GM12878 (cell line): ENCODE measurements around the gene CYSRT1. TPM values are rescaled to one million over a fixed set of nuclear protein-coding genes. Genes with fewer than 3 reads are reported as not detected.

Source experiments
- ASH2L ChIP-seq: fragments of 300-600, 200-600 bp; sonication (generic); IDR thresholded peaks from 2 replicates; pipeline ENCODE4 v1.6.1; 2017; ENCODE audit warnings: low read depth, mild to moderate bottlenecking, borderline replicate concordance
- ATF7 ChIP-seq: fragments of 450-650 bp; IDR thresholded peaks from 2 replicates; pipeline ENCODE4 v1.6.1; 2016; ENCODE audit warnings: low read depth, mild to moderate bottlenecking
- BACH1 ChIP-seq: fragments of 450-650 bp; IDR thresholded peaks from 2 replicates; pipeline ENCODE4 v1.6.1; 2017; ENCODE audit warnings: mild to moderate bottlenecking, borderline replicate concordance
- BCLAF1 ChIP-seq: fragments of 450-650 bp; IDR thresholded peaks from 2 replicates; pipeline ENCODE4 v1.6.1; 2017; ENCODE audit warnings: antibody characterized with exemption, mild to moderate bottlenecking, moderate library complexity
- CBFB ChIP-seq: IDR thresholded peaks from 2 replicates; pipeline ENCODE4 v1.6.1; 2016; ENCODE audit warnings: antibody characterized with exemption, low read depth
- CBX3 ChIP-seq: fragments of 200-600 bp; sonication (generic); IDR thresholded peaks from 2 replicates; pipeline ENCODE4 v1.6.1; 2016; ENCODE audit warnings: low read depth, borderline replicate concordance
- GABPA ChIP-seq: IDR thresholded peaks from 2 replicates; pipeline ENCODE4 v1.6.1; 2014; ENCODE audit warnings: antibody characterized with exemption, low read depth, mild to moderate bottlenecking, inconsistent platforms
- GATAD2B ChIP-seq: fragments of 450-650 bp; conservative IDR thresholded peaks from 2 replicates; pipeline ENCODE4 v1.6.1; 2017; ENCODE audit warnings: low read depth, mild to moderate bottlenecking, moderate library complexity
- JUND ChIP-seq: IDR thresholded peaks from 2 replicates; pipeline ENCODE4 v1.6.1; 2012; ENCODE audit warnings: low read depth, mild to moderate bottlenecking, low read length, improper control_type of control experiment, moderate library complexity
- KLF5 ChIP-seq: fragments of 450-650 bp; IDR thresholded peaks from 2 replicates; pipeline ENCODE4 v1.6.1; 2014; ENCODE audit warnings: mild to moderate bottlenecking; ENCODE audit not compliant: partially characterized antibody
- LARP7 ChIP-seq: fragments of 450-650 bp; IDR thresholded peaks from 2 replicates; pipeline ENCODE4 v1.6.1; 2017; ENCODE audit warnings: mild to moderate bottlenecking
- MEF2A ChIP-seq: IDR thresholded peaks from 2 replicates; pipeline ENCODE4 v1.6.1; 2011; ENCODE audit warnings: low read depth, mild to moderate bottlenecking, low read length, moderate library complexity; ENCODE audit not compliant: insufficient read depth
- MTA2 ChIP-seq: fragments of 450-650 bp; IDR thresholded peaks from 2 replicates; pipeline ENCODE4 v1.6.1; 2016; ENCODE audit warnings: low read depth, mild to moderate bottlenecking, moderate library complexity
- MYB ChIP-seq: fragments of 150-350 bp; IDR thresholded peaks from 2 replicates; pipeline ENCODE4 v1.6.1; 2014; ENCODE audit warnings: mild to moderate bottlenecking, low read depth, low read length, borderline replicate concordance
- NR2F1 ChIP-seq: fragments of 450-650 bp; conservative IDR thresholded peaks from 2 replicates; pipeline ENCODE4 v1.6.1; 2017; ENCODE audit warnings: mild to moderate bottlenecking
- RCOR1 ChIP-seq: conservative IDR thresholded peaks from 2 replicates; pipeline ENCODE4 v1.6.1; 2012; ENCODE audit warnings: low read depth, low read length, improper control_type of control experiment
- RELA ChIP-seq: fragments of 450-650 bp; IDR thresholded peaks from 2 replicates; pipeline ENCODE4 v1.8.0; 2014; ENCODE audit warnings: borderline replicate concordance; ENCODE audit not compliant: partially characterized antibody
- SRF ChIP-seq, 2 experiments: IDR thresholded peaks; 2 replicates each; pipeline ENCODE4 v1.6.1; 2011; ENCODE audit warnings: low read depth in 2 of 2, low read length in 2 of 2, mild to moderate bottlenecking in 1 of 2, moderate library complexity in 1 of 2
- TAF1 ChIP-seq: IDR thresholded peaks from 2 replicates; pipeline ENCODE4 v1.6.1; 2011; ENCODE audit warnings: mild to moderate bottlenecking, low read depth, low read length, borderline replicate concordance
- ZNF384 ChIP-seq: IDR thresholded peaks from 2 replicates; pipeline ENCODE4 v1.6.1; 2012; ENCODE audit warnings: low read depth, mild to moderate bottlenecking, low read length, improper control_type of control experiment, borderline replicate concordance
- polyA plus RNA-seq, 11 experiments: library from polyadenylated mRNA; depleted of rRNA in 4 of 11; unstranded in 6 of 11; stranded (reverse) in 5 of 11; fragments of >200 nt; fragmentation: Nextera tagmentation in 4 of 11; fragmentation: Illumina TruSeq in 1 of 11; extraction: Ambion mirVana in 4 of 11; extraction: Trizol in 1 of 11; gene quantifications; 1 replicate in 1 of 11; 2 replicates in 10 of 11; pipeline versions ENCODE4 v1.2.1 to v1.2.3, GENCODE V29; 2011 to 2016; ENCODE audit warnings: inconsistent platforms in 2 of 11, missing spikeins in 2 of 11, low read depth in 1 of 11
- total RNA-seq, 4 experiments: library from RNA; depleted of rRNA in 3 of 4; stranded (reverse); fragments of >200 nt in 3 of 4; fragmentation: Illumina TruSeq in 1 of 4; extraction: Trizol in 1 of 4; gene quantifications; 2 replicates each; pipeline versions ENCODE4 v1.2.1 to v1.2.3, GENCODE V29; 2013 to 2021
- TF ChIP-seq, protein P1 (sequence below): fragments of 150-350 bp; IDR thresholded peaks from 2 replicates; pipeline ENCODE4 v1.6.1; 2014; ENCODE audit warnings: mild to moderate bottlenecking, low read depth, low read length
- TF ChIP-seq, protein P2 (sequence below): IDR thresholded peaks from 2 replicates; pipeline ENCODE4 v1.6.1; 2011; ENCODE audit warnings: low read depth, low read length, improper control_type of control experiment, borderline replicate concordance

Gene CYSRT1
- total and polyA plus RNA-seq, 10 of the 15 experiments (the other 5 are each of a cell fraction or from before 2014, with no cell fraction given): 0.24 to 3.6 (median 0.97) TPM; not detected in 1

DNA sequence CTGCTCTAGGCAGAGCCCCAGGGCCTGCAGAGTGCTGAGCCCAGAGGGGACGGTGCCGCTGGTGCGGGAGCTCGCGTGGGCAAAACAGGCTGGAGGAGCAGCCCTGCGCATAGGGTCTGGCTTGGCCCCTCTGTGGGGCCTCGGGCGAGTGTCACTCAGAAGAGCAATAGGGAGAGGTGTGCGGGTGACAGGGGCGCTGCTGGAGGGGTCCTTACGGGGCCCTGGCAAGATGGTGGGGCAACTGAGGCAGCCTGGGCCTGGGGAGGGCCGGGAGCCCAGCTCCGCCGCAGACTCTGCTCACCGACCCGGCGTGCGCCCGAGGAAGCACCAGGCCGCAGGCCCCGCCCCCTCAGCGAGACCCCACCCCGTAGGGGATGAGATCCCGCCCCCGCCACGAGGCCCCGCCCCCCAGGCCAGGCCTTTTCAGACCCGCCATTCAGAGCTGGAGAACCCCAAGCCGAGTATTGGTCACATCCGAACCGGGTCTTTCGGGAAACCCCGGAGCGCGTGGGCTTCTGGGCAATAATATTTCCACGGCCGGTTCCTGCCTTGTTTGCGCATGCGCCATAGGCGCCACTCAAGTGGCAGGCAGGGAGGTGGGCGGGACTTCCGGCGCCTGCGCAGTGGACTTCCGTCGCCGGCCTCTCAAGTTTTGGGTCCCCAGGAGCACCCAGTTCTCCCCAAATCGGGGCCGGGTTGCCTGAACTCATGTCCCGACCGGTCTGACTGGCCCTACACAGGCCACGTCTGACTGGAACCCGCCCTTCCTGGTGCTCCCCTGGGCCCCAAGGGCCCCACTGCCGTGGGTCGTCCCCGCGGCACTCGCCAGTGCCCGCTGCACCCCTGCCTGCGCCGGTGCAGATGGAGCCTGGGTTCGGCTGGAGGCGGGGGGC is 1.6 kb upstream of the CYSRT1 start (continued):
- no peak for TF ChIP-seq ZNF384
- TF ChIP-seq BACH1: peak; percentile 72
- no peak for TF ChIP-seq MYB
- TF ChIP-seq RELA: peak; percentile 68
- TF ChIP-seq SRF (IDR thresholded peaks at IDR 0.05; ENCODE audit: low read depth in 2 of 2, low read length in 2 of 2): peak in 1 of 2 experiments; percentile 22; a peak in 1 of 4 replicates
- peak; percentile 28 for TF ChIP-seq KLF5
- TF ChIP-seq GABPA: peak; percentile 95
- peak; percentile 50; the same call in 1 of the 2 replicates for TF ChIP-seq CBFB
- TF ChIP-seq, protein P1, sequence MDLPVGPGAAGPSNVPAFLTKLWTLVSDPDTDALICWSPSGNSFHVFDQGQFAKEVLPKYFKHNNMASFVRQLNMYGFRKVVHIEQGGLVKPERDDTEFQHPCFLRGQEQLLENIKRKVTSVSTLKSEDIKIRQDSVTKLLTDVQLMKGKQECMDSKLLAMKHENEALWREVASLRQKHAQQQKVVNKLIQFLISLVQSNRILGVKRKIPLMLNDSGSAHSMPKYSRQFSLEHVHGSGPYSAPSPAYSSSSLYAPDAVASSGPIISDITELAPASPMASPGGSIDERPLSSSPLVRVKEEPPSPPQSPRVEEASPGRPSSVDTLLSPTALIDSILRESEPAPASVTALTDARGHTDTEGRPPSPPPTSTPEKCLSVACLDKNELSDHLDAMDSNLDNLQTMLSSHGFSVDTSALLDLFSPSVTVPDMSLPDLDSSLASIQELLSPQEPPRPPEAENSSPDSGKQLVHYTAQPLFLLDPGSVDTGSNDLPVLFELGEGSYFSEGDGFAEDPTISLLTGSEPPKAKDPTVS: no peak
- TF ChIP-seq ASH2L: no peak
- TF ChIP-seq LARP7: 0 out of 2 replicates have a peak, but pooled peaks have one; percentile 62
- TF ChIP-seq MEF2A: no peak
- 0 out of 2 replicates have a peak, but pooled peaks have one; percentile 20 for TF ChIP-seq NR2F1
- no peak for TF ChIP-seq JUND
- TF ChIP-seq ATF7: no peak
- peak; percentile 38 for TF ChIP-seq GATAD2B
- TF ChIP-seq, protein P2, sequence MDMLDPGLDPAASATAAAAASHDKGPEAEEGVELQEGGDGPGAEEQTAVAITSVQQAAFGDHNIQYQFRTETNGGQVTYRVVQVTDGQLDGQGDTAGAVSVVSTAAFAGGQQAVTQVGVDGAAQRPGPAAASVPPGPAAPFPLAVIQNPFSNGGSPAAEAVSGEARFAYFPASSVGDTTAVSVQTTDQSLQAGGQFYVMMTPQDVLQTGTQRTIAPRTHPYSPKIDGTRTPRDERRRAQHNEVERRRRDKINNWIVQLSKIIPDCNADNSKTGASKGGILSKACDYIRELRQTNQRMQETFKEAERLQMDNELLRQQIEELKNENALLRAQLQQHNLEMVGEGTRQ: no peak
- no peak for TF ChIP-seq BCLAF1
- peak; percentile 71; the same call in 1 of the 2 replicates for TF ChIP-seq TAF1
- TF ChIP-seq RCOR1: no peak
- TF ChIP-seq MTA2: no peak
- no peak for TF ChIP-seq CBX3
